Measurements from ENCODE around the gene GMDS. TPM values are rescaled to one million over a fixed set of nuclear protein-coding genes. Genes with fewer than 3 reads are reported as not detected.

Gene GMDS
- total and polyA plus RNA-seq, 2 of the 8 experiments (the other 6 are each of a cell fraction or from before 2014, with no cell fraction given), result 16.8 to 50.0 TPM

- CTCF ChIA-PET (ENCODE audit: partially characterized antibody), result interaction anchor here (1.5 kb wide), 1 partner anchor 30 kb away, joined by 3 read pairs; no protein-coding TSS in a partner anchor
Measured at GRCh38 chr6:1817033-1817761, 428.2 kb downstream of the GMDS start.

More at GRCh38 chr6:1817033-1817761, 428.2 kb downstream of the GMDS start:
- H3K18ac ChIP-seq (ENCODE audit: extremely low read depth, low read length), result no peak overlapping the region
- H3K4me3 ChIP-seq (ENCODE audit: extremely low read depth in 1 of 4, insufficient read depth in 2 of 4, low read depth in 3 of 4, low read length in 4 of 4), result no peak overlapping the region
- no peak overlapping the region for H2BK15ac ChIP-seq (ENCODE audit: low read length)
- H4K8ac ChIP-seq (ENCODE audit: extremely low read depth, insufficient read depth, low read length), result no peak overlapping the region
- H3K36me3 ChIP-seq (ENCODE audit: control insufficient read depth in 2 of 4, insufficient read depth in 4 of 4, low read length in 3 of 4), result no peaks in the 10 kb centered on the region
- no peaks in the 10 kb centered on the region; the same call in 1 of the 2 replicates for H3K23me2 ChIP-seq (ENCODE audit: low read depth, low read length)
- peaks cover 0 to 3% (median 2%) of the 10 kb centered on the region in 4 experiments; a peak in 3 of 7 replicates for H3K4me1 ChIP-seq (replicated peaks in 1 of 4; ENCODE audit: control insufficient read depth in 3 of 4, insufficient read depth in 4 of 4, low read length in 3 of 4)
- no peaks in the 10 kb centered on the region for H3K9me3 ChIP-seq (ENCODE audit: insufficient read depth in 2 of 2, low read depth in 1 of 2, low read length in 1 of 2)
- no peak overlapping the region for H2BK12ac ChIP-seq (ENCODE audit: low read depth, low read length)
- H3K14ac ChIP-seq (ENCODE audit: insufficient read length), result no peak overlapping the region
- no peak overlapping the region for H2AFZ ChIP-seq (ENCODE audit: low read length)
- POLR2A ChIA-PET (ENCODE audit: partially characterized antibody), result no interaction called here
- H3K9ac ChIP-seq (replicated peaks in 1 of 4; ENCODE audit: extremely low read depth in 1 of 4, low read depth in 3 of 4, low read length in 3 of 4), result no peak overlapping the region
- H4K20me1 ChIP-seq (replicated peaks in 1 of 2; ENCODE audit: control insufficient read depth in 1 of 2, insufficient read depth in 2 of 2, low read length in 2 of 2), result no peaks in the 10 kb centered on the region
- TF ChIP-seq SRF (IDR thresholded peaks at IDR 0.05; ENCODE audit: low read depth, low read length) (no peak), RNF2 (IDR thresholded peaks at IDR 0.05; ENCODE audit: borderline replicate concordance, low read depth, low read length, missing control alignments, poor library complexity, severe bottlenecking) (no peak)
- no peak overlapping the region for H3K56ac ChIP-seq (replicated peaks; ENCODE audit: insufficient read length, low read depth, low read length)
- no peaks in the 10 kb centered on the region for H3K79me2 ChIP-seq (ENCODE audit: control insufficient read depth in 1 of 2, insufficient read depth in 2 of 2, low read length in 2 of 2)
- no peak overlapping the region for H2BK120ac ChIP-seq (replicated peaks; ENCODE audit: low read depth, low read length)
- DNase-seq (ENCODE audit: low read depth in 1 of 2, low spot score in 2 of 2) (no peak), FAIRE-seq (no peak)
- H3K23ac ChIP-seq (ENCODE audit: insufficient read length), result no peak overlapping the region
- H2BK20ac ChIP-seq (ENCODE audit: low read length), result no peak overlapping the region
- H3K79me1 ChIP-seq (ENCODE audit: low read depth, low read length), result no peaks in the 10 kb centered on the region
- WGBS, 2 experiments (ENCODE audit: extremely low coverage in 1 of 2, insufficient coverage in 1 of 2, insufficient read length in 1 of 2, insufficient replicate concordance in 2 of 2, low coverage in 1 of 2, low lambda C conversion rate in 2 of 2, missing lambda C conversion rate in 1 of 2), result 89% methylated on average over 4 of the region's 4 CpGs; no CpG with 5 or more reads in 1 of the 2 experiments
- H3K4ac ChIP-seq (replicated peaks; ENCODE audit: insufficient read length, low read depth, low read length), result no peak overlapping the region
- H3K27ac ChIP-seq (ENCODE audit: low read depth, low read length), result no peak overlapping the region
- no peaks in the 10 kb centered on the region for H3K27me3 ChIP-seq (replicated peaks in 1 of 4; ENCODE audit: control insufficient read depth in 3 of 4, extremely low read depth in 1 of 4, insufficient read depth in 3 of 4, low read length in 3 of 4)
- no peak overlapping the region for H2BK5ac ChIP-seq (ENCODE audit: low read depth, low read length)
- no peak overlapping the region for H4K91ac ChIP-seq (replicated peaks; ENCODE audit: insufficient read length, low read length)
- no peak overlapping the region for H3K4me2 ChIP-seq (ENCODE audit: insufficient read depth in 1 of 2, low read depth in 2 of 2, low read length in 2 of 2)
- H4K5ac ChIP-seq (ENCODE audit: insufficient read length, low read depth, low read length), result no peak overlapping the region
- H2AK5ac ChIP-seq (ENCODE audit: low read depth, low read length), result no peak overlapping the region
